Measurements from ENCODE around the gene REC114. TPM values are rescaled to one million over a fixed set of nuclear protein-coding genes. Genes with fewer than 3 reads are reported as not detected.

REC114 gene
- total and polyA plus RNA-seq, 9 of the 15 experiments (the other 6 are each of a cell fraction or from before 2014, with no cell fraction given) = 0.07 to 0.24 TPM; not detected in 7

GRCh38 chr15:73582851-73583379 is 140.0 kb downstream of the REC114 start (continued):
- TF ChIP-seq, protein P1, sequence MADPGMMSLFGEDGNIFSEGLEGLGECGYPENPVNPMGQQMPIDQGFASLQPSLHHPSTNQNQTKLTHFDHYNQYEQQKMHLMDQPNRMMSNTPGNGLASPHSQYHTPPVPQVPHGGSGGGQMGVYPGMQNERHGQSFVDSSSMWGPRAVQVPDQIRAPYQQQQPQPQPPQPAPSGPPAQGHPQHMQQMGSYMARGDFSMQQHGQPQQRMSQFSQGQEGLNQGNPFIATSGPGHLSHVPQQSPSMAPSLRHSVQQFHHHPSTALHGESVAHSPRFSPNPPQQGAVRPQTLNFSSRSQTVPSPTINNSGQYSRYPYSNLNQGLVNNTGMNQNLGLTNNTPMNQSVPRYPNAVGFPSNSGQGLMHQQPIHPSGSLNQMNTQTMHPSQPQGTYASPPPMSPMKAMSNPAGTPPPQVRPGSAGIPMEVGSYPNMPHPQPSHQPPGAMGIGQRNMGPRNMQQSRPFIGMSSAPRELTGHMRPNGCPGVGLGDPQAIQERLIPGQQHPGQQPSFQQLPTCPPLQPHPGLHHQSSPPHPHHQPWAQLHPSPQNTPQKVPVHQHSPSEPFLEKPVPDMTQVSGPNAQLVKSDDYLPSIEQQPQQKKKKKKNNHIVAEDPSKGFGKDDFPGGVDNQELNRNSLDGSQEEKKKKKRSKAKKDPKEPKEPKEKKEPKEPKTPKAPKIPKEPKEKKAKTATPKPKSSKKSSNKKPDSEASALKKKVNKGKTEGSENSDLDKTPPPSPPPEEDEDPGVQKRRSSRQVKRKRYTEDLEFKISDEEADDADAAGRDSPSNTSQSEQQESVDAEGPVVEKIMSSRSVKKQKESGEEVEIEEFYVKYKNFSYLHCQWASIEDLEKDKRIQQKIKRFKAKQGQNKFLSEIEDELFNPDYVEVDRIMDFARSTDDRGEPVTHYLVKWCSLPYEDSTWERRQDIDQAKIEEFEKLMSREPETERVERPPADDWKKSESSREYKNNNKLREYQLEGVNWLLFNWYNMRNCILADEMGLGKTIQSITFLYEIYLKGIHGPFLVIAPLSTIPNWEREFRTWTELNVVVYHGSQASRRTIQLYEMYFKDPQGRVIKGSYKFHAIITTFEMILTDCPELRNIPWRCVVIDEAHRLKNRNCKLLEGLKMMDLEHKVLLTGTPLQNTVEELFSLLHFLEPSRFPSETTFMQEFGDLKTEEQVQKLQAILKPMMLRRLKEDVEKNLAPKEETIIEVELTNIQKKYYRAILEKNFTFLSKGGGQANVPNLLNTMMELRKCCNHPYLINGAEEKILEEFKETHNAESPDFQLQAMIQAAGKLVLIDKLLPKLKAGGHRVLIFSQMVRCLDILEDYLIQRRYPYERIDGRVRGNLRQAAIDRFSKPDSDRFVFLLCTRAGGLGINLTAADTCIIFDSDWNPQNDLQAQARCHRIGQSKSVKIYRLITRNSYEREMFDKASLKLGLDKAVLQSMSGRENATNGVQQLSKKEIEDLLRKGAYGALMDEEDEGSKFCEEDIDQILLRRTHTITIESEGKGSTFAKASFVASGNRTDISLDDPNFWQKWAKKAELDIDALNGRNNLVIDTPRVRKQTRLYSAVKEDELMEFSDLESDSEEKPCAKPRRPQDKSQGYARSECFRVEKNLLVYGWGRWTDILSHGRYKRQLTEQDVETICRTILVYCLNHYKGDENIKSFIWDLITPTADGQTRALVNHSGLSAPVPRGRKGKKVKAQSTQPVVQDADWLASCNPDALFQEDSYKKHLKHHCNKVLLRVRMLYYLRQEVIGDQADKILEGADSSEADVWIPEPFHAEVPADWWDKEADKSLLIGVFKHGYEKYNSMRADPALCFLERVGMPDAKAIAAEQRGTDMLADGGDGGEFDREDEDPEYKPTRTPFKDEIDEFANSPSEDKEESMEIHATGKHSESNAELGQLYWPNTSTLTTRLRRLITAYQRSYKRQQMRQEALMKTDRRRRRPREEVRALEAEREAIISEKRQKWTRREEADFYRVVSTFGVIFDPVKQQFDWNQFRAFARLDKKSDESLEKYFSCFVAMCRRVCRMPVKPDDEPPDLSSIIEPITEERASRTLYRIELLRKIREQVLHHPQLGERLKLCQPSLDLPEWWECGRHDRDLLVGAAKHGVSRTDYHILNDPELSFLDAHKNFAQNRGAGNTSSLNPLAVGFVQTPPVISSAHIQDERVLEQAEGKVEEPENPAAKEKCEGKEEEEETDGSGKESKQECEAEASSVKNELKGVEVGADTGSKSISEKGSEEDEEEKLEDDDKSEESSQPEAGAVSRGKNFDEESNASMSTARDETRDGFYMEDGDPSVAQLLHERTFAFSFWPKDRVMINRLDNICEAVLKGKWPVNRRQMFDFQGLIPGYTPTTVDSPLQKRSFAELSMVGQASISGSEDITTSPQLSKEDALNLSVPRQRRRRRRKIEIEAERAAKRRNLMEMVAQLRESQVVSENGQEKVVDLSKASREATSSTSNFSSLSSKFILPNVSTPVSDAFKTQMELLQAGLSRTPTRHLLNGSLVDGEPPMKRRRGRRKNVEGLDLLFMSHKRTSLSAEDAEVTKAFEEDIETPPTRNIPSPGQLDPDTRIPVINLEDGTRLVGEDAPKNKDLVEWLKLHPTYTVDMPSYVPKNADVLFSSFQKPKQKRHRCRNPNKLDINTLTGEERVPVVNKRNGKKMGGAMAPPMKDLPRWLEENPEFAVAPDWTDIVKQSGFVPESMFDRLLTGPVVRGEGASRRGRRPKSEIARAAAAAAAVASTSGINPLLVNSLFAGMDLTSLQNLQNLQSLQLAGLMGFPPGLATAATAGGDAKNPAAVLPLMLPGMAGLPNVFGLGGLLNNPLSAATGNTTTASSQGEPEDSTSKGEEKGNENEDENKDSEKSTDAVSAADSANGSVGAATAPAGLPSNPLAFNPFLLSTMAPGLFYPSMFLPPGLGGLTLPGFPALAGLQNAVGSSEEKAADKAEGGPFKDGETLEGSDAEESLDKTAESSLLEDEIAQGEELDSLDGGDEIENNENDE (IDR thresholded peaks at IDR 0.05; ENCODE audit: low read depth, low read length) = no peak
- TF ChIP-seq DMBX1 (CRISPR knock-in tag; IDR thresholded peaks at IDR 0.05; ENCODE audit: borderline replicate concordance) = no peak

All from K562 (cell line).